HL-60 (cell line): ENCODE results near the gene GALNT17.

ENCODE experiments used
- GABPA ChIP-seq: IDR thresholded peaks from 2 replicates; pipeline ENCODE4 v1.6.1; 2012; ENCODE audit warnings: low read depth
- POLR2AphosphoS5 ChIP-seq: IDR thresholded peaks from 2 replicates; pipeline ENCODE4 v1.6.1; 2012; ENCODE audit warnings: low read depth
- TF ChIP-seq, protein P1 (sequence below): IDR thresholded peaks from one replicate; pipeline ENCODE4 v1.5.1; 2011; ENCODE audit warnings: low read length, control low read depth, inconsistent platforms; ENCODE audit not compliant: insufficient read depth

DNA sequence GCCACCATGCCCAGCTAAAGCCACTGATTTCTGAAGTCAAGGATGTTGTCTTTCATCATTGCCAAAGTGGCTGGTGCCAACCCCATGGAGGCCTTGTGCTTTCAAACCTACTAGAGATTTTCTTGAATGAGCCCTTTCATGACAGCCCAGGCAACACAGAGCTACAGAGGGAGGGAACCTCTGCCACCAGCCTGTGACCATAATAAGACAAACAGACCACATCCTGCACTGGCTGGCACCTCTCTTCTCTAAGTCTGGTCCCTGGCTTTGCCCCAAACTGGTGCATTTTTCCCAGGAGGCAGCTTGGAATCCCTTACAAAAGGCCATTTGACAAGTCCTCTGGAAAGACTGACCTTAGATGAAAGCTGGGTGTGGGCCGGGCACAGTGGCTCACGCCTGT, 348.8 kb downstream of the GALNT17 start:
- TF ChIP-seq, protein P1, sequence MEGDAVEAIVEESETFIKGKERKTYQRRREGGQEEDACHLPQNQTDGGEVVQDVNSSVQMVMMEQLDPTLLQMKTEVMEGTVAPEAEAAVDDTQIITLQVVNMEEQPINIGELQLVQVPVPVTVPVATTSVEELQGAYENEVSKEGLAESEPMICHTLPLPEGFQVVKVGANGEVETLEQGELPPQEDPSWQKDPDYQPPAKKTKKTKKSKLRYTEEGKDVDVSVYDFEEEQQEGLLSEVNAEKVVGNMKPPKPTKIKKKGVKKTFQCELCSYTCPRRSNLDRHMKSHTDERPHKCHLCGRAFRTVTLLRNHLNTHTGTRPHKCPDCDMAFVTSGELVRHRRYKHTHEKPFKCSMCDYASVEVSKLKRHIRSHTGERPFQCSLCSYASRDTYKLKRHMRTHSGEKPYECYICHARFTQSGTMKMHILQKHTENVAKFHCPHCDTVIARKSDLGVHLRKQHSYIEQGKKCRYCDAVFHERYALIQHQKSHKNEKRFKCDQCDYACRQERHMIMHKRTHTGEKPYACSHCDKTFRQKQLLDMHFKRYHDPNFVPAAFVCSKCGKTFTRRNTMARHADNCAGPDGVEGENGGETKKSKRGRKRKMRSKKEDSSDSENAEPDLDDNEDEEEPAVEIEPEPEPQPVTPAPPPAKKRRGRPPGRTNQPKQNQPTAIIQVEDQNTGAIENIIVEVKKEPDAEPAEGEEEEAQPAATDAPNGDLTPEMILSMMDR, result no peak
- TF ChIP-seq POLR2AphosphoS5 (no peak), GABPA (no peak)
